OCI-LY3 (cell line): ENCODE data around the gene BATF.

Experiments
- EZH2phosphoT487 ChIP-seq: fragments of 200-600 bp; shearing (Covaris generic); IDR thresholded peaks from 2 replicates; pipeline ENCODE4 v1.6.1; 2018; ENCODE audit warnings: antibody characterized with exemption, mixed run types, low read depth
- TF ChIP-seq, protein P1 (sequence below): fragments of 200-600, 300-600 bp; sonication (generic); IDR thresholded peaks from 2 replicates; pipeline ENCODE4 v1.5.1; 2014; ENCODE audit warnings: antibody characterized with exemption, low read length, low read depth

DNA sequence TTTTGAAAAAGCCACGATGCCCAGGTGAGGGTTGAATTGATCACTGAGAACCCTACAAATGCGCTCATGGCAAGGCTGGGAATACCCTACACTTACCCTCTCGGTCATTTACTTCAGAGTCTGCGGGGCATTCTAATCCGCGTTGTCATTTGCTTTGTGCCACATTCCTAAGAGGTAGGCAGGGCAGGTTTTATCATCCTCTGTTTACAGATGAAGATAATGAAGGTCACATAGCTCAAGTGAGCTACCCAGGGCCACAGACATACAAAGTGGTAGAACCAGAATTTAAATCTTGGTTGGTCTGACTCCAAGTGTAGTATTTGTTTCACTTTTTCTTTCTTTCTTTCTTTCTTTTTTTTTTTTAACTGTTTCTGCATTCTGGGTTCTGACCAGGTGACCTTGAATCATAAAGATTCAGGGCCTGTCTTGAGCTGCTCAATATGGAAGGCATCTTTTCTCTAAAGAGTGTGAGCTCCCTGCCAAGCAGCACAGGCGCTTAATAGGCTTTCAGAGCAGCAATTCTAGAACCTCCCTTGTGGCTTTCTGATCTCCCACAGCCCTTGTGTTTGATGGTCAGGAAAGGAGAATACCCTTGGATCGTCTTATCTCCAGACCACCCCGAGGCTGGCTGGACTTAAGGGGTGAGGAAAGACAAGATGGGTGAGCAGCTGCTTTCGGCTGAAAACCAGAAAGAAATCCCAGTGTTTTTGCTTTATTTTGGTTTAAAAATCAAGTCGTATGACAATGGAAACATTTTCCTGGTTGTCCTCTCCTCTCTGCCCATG lies 662 bp upstream of the BATF start:
- TF ChIP-seq, protein P1, sequence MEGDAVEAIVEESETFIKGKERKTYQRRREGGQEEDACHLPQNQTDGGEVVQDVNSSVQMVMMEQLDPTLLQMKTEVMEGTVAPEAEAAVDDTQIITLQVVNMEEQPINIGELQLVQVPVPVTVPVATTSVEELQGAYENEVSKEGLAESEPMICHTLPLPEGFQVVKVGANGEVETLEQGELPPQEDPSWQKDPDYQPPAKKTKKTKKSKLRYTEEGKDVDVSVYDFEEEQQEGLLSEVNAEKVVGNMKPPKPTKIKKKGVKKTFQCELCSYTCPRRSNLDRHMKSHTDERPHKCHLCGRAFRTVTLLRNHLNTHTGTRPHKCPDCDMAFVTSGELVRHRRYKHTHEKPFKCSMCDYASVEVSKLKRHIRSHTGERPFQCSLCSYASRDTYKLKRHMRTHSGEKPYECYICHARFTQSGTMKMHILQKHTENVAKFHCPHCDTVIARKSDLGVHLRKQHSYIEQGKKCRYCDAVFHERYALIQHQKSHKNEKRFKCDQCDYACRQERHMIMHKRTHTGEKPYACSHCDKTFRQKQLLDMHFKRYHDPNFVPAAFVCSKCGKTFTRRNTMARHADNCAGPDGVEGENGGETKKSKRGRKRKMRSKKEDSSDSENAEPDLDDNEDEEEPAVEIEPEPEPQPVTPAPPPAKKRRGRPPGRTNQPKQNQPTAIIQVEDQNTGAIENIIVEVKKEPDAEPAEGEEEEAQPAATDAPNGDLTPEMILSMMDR: no peak
- no peak for TF ChIP-seq EZH2phosphoT487
